NCI-H774 (cell line): Measurements from ENCODE around the gene AGFG2.
"Not testable (repeated sequence)": the region's sequence is repeated elsewhere in the genome, so short reads cannot be mapped to it uniquely, and the experiment has no call there.

Experiments
- DNase-seq: peaks from one replicate; lab custom pipeline; 2025; lab: John Stamatoyannopoulos, UW

AGFG2 gene

GRCh38 chr7:100538654-100539435 is at the start of gene AGFG2:
TSS of gene AGFG2 (plus strand) at chr7:100539203. CDS start at chr7:100539347, 144 bp downstream.
- DNase-seq = peak; percentile 99

GRCh38 chr7:100489824-100490223 is 49.2 kb upstream of the AGFG2 start:
- peak; percentile 96 for DNase-seq

- no peak for DNase-seq
Measured at GRCh38 chr7:100490483-100491191, 48.4 kb upstream of the AGFG2 start.

- no peak for DNase-seq
Measured at GRCh38 chr7:100491192-100491578, 47.8 kb upstream of the AGFG2 start.

GRCh38 chr7:100492738-100493475 is 46.1 kb upstream of the AGFG2 start:
- DNase-seq = no peak

DNA sequence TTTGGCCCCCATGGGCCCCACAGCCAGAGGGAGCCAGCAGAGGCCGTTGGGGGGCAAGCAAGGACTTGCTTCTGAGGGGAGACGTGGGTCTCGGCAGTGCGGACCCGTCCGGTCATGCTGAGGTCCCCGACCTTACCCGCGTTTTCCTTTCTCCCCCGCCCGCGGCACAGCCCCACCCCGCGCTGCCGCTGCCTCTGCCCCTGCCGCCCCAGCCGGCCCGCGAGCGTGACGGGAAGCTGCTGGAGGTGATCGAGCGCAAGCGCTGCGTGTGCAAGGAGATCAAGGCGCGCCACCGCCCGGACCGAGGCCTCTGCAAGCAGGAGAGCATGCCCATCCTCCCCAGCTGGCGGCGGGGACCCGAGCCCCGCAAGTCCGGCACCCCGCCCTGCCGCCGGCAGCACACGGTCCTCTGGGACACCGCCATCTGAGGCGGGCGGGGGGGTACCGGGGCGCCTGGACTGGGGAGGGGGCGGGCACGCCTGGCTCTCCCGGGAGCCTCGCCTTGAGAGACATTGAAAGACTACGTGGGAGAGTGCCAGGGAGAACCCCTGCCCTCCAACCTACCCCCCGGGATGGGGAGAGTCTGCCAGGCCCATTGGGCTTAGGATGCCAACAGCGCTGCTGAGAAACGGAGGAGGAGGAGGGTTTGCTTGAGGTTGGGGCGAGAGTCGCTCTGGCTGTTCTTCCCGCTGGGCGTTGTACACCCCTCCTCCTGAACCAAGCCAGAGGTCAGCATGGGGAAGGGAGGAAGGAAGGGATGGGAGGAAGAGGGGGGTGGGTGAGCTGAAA is 45.3 kb upstream of the AGFG2 start:
- no peak for DNase-seq

DNA sequence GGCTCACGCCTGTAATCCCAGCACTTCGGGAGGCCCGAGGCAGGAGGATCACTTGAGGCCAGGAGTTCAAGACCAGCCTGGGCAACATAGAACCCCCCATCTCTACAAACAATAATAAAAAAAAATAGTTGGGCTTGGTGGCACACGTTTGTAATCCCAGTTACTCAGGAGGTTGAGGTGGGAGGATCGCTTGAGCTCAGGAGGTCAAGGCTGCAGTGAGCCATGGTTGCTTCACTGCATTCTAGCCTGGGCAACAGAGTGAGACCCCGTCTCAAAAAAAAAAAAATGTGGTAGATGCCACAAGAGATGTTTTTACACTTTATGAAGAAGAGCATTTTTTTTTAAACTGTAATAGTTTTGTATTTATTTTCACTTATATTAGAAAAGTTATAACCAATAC is 42.5 kb upstream of the AGFG2 start:
- no peak for DNase-seq

DNA sequence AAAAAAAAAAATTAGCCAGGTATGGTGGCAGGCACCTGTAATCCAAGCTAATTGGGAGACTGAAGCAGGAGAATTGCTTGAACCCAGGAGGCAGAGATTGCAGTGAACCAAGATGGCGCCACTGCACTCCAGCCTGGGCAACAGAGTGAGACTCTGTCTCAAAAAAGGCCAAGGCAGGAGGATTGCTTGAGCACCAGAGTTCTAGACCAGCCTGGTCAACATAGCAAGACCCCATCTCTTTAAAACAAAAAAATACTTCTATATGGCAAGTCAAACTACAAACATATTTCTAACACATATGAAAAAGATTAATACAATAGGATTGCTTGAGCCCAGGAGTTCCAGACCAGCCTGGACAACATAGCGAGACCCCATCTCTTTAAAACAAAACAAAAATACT is 38.3 kb upstream of the AGFG2 start:
- DNase-seq = not testable (repeated sequence)

DNA sequence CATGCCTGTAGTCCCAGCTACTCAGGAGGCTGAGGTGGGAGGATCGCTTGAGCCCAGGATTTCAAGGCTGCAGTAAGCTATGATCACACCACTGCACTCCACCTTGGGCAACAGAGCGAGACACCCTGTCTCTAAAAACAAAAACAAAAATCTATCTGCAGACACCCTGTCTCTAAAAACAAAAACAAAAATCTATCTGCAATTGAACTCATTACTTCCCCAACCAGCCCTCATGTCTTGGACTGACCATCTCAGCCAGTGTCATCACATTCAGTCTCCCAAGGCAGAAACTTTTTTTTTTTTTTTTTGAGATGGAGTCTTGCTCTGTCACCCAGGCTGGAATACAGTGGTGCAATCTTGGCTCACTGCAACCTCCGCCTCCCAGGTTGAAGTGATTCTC is 35.0 kb upstream of the AGFG2 start:
- DNase-seq = not testable (repeated sequence)

GRCh38 chr7:100504887-100505611 is 34.0 kb upstream of the AGFG2 start:
- DNase-seq = no peak

DNA sequence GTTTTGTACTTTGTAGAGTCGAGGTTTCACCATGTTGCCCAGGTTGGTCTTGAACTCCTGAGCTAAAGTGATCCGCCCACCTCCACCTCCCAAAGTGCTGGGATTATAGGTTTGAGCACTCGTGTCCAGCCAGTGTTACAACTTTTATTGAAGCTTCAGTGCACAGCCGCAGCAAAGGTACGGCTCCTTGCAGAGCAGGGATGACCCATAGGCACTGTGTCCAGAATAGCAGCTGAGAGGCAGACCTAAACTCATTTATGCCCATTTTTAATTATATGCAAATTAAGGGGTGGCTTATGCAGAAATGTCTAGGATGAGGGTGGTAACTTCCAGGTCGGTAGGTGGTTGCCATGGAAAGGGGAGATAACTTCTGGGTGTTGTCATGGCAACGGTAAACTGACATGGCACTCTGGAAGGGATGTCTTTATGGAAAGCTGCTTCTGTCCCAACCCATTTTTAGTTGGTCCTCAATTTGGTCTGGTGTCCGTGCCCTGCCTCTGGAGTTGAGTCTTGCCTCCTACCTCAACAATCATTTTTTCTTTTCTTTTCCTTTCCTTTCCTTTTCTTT is 32.6 kb upstream of the AGFG2 start:
- no peak for DNase-seq

GRCh38 chr7:100509231-100509630 is 29.8 kb upstream of the AGFG2 start:
- DNase-seq = peak; percentile 27

- no peak for DNase-seq
Measured at GRCh38 chr7:100510437-100511239, 28.4 kb upstream of the AGFG2 start.

DNA sequence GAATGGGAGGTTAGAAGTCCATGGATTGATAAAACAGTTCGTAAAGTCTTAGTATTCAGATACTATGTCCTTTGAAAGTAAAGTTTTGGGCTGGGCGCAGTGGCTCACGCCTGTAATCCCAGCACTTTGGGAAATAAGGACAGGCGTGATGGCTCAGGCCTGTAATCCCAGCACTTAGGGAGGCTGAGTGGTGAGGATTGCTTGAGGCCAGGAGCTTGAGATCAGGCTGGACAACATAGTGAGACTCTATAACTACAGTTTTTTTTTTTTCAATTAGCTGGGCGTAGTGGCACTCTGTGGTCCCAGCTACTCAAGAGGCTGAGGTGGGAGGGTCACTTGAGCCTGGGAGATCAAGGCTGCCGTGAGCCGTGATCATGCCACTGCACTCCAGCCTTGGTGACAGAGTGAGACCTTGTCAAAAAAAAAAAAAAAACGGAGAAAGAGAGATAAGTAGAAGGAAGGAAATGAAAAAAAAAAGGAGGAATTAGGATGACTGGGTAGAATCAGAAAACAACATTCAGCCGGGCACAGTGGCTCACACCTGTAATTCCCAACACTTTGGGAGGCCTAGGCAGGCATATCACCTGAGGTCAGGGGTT is 25.7 kb upstream of the AGFG2 start:
- DNase-seq = no peak

DNA sequence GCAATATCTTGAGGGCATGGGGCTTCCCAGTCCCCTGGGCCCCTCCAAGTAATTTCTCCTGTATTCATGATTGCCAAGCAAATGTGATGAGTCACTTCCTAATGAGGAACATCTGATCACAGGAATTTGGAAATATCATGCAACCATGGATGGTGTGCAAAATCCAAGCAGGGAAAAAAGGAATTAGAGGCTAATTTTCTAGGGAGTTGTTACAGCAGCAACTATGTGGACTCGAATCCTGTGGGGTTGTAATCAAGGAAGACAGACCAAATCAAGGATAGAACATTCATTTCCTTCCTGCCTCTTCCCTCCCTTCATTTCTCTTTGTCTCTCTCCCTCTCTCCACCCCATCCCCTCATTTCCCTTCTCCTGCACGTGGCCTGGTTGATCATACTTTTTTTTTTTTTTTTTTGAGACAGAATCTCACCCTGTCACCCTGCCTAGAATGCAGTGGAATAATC is 23.9 kb upstream of the AGFG2 start:
- no peak for DNase-seq

DNA sequence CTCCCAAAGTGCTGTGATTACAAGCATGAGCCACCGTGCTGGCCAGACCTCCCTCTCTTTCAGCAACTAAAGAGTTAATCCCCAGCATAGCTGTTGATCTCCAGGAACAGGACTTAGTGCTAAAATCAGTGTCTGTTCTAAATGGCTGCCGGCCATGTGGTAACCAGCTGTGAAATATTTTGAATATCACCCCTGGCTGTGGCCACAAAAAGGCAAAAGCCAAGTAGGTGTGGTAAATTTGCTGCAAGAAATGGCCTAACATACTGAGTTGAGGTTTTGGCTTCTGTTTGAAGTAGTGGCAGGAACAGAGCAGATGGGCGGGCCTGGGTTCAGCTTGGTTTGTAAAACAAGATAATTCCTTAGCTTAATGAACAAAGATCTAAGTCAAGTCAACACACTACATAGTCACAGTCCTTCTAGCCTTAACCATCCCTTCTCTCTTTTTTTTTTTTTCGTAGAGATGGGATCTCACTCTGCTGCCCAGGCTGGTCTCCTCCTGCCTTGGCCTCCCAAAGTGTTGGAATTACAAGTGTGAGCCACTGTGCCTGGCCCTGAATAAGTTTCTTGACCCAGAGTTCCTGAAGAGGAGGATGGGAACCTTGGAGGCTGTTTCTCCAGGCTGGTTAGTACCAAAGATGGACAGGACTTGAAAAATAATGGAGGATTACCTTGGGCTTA is 22.7 kb upstream of the AGFG2 start:
- DNase-seq = no peak

- DNase-seq = no peak
Measured at GRCh38 chr7:100517305-100517704, 21.7 kb upstream of the AGFG2 start.

DNA sequence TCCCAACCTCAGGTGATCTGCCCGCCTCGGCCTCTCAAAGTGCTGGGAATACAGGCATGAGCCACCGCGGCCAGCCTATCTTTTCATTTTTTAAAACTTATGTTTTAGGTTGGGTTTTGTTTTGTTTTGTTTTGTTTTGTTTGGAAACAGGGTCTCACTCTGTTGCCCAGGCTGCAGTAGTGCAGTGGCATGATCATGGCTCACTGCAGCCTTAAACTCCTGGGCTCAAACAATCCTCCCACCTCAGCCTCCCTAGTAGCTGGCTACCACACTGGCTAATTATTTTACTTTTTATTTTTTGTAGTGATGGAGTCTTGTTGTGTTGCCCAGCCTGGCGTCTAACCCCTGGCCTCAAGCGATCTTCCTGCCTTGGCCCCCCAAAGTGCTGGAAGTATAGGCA is 19.4 kb upstream of the AGFG2 start:
- DNase-seq = no peak

GRCh38 chr7:100520138-100520537 is 18.9 kb upstream of the AGFG2 start:
- DNase-seq = no peak
